ENCODE data around the gene WDR64.
A peak's percentile ranks its signal among the peaks of the same experiment; 100 is the strongest.

The WDR64 gene

DNA sequence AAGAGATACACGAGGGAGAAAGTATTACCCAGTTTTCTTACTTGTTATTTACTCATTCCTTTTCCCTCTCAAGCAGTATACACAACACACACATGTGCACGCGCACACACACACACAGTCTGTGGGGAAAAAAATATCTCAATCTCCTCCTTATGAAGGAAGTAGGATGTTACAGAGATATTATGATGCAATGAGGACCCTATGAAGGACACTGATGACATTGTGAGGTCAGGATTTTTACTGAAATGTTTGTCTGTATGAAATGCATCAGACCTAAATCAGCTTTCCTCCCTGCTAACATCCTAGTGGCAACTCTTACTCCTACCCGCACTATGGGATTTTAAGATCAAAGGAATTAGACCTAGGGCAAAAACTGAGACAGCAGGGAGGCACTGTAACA lies at the start of gene WDR64:
Gene WDR64, plus strand, starts transcription at position 270 of the 400 bp plus-strand sequence. CDS start 204 bp downstream, outside the sequence.
- DNase-seq (ENCODE audit: low spot score): no peak

DNA sequence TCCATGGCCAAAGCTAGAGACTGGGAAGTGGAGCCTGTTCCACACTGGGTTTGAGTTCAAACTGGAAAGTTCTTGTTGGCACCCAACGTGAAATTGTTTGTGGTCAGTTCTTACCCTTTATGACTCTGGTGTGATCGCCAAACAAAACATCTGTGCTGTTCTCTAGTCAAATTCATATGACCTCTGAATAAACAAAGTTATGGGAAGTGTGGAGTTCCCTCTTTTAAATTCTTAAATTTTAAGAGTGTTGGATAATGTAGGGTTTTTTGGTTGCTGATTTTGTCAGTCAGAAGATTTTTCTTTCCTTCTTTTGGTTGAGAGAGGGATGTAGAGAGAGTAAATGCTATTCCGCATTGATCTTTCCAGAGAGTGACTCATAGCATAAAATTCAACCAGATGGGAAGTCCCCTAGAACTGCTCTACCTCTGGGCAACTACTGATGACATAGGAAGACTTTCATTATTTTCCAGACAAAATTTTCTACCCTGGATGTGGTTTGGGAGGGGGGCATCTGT lies 48.3 kb upstream of the WDR64 start:
- no peak for DNase-seq (ENCODE audit: low spot score)

DNA sequence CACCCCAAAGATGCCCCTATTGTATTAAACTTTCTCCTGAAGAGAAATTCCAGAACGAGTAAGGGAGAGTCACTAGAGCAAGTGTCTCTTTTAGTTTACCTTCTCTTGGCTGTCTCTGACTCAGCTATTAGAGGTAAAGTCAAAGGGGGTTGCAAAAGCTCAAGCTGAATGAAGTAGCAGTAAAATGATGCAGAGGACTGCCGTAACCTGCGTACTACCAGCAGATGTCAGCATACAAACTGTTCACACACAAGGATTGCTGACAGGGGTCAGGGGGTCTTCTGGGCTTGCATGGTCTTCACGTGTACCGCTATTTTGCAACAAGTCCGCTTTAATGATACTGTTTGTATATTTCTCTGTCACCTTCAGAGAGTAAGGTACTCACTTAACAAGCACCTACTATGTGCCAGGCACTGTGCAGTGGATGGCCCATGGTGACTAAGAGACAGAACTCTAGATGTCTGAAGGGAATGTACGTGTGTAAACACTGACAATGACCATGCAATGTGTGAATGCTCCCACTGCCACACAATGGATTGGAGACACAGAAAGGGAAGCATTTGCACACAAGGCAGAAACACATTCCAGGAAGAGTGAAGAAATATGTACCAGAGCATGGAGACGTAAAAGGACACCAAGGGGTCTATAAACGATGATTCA lies 46.8 kb upstream of the WDR64 start:
- DNase-seq (ENCODE audit: low spot score): no peak

DNA sequence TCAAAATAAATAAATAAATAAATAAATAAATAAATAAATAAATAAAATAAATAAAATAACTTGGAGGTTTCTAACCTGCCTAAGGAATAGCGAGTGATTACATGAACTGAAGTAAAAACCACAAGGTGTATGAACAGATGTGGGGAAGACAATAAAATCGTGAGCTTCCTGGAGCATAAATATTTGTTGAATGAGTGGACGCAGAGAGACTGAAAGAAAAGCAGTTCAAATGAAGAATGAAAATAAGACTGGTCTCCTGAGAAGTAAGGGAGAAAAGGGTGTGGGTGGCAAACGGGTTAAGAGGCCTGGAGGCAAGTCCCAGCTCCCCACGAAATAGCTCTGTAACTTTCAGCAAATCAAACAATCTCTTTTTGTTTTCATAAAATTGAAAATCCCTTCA lies 45.5 kb upstream of the WDR64 start:
- DNase-seq (ENCODE audit: low spot score): no peak

DNA sequence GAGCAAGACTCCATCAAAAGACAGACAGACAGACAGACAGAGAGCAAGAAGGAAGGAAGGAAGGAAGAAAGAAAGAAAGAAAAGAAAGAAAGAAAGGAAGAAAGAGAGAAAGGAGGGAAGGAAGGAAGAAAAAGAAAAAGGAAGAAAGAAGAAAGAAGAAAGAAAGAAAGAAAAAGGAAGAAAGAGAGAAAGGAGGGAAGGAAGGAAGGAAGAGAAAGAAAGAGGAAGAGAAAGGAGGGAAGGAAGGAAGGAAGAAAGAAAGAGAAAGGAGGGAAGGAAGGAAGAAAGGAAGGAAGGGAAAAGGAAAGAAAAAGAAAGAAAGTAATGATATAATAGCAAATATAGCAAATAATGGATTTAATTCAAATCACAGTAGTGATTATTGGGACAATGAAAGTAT lies 44.6 kb upstream of the WDR64 start:
- DNase-seq (ENCODE audit: low spot score): no peak

DNA sequence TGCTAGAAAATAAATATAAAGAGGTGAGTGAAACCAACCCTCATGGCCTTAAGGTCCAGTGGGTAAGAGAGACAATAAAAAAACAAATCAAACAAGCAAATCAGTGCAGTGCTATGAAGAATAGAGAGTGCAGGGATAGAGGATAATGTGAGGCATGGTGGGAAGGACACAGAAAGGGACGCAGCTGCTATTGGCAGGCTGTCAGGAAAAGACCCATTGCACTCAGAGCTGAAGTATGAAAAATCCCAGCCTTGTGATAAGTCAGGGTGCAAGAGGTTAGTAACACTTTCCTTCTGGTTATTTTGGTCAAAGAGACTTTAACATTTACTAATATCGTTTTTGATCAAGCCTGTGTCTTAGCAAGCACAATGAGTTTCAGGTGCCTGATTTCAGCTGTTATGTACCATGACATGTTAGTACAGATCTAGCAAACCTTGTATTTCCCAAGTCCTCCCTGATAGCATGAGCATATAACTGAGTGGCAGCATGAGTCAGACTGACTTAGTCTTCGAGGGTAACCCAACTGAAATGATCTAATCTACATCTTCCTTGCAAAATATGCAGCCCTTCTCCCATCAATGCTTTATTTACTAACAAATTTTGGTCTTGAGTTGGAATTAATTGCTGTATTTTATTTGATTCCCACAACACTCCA lies 43.6 kb upstream of the WDR64 start:
- DNase-seq (ENCODE audit: low spot score): peak; percentile 12

DNA sequence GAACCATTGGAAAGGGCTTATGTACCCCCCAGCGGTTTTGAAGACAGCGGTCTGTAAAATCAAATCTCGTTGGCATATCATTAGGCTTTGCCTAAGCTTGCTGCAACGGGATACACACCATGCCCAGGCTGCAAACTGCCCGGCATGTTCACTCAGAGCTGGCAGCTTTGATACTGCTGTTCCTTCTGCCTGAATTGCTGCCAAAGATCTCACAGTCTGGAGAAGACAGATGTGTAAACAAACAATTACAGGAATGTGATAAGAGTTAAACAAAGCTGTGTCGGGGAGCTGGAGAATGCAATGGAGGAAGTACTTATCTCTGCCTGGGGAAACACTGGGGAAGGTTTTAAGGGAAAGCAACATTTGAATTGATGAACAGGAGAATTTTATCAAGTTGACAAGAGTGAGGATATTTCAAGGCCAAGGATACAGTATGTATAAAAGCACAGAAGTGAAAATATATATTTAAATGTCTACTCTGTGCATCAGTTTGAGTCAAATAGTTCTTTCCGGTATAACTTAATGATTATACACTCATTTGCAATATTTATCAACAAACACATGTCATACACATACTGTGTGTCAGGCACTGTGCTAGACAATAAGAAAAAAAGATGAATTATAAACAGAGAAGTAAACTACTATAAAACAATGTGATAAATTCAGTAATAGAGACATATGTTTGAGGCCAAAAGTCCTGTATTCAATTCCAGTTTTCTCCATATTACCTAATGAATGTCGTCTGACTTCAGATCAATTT lies 41.8 kb upstream of the WDR64 start:
- no peak for DNase-seq (ENCODE audit: low spot score)

DNA sequence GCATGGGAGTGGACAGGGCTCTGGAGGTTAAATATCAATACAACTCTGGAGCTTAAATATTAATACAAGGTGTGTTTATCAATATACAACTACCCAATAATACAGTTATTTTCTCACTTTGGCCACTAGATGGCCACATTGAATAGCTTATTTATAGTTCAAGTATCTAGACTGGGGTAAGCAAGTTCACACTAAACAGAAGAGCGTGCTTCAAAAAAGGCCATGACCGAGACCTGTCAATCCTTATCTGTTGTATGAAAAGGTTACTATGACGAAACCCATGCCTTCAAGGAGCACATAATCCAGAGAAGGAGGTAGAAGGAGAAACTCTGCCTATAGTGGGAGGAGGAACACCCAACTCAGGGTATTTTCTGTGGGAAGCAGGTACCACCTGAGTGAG lies 41.0 kb upstream of the WDR64 start:
- DNase-seq (ENCODE audit: low spot score): peak; percentile 54

DNA sequence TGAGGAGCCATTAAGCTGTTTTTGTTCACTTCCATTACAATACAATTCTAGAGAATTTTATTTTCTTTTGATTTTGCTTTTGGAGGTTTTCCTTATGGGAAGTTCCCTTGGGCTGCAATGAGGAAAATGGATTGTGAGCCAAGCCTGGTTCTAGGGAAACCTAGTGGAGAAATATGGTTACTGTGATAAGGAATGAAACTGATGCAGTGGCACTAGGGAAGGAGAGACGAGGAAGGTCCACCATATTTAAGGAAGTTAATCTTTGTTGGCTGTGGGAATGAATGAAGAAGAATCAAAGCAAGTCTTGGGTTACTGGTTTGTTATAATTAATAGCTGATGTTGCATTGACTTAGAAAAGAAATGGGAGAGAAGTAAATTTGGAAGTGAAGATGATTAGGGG lies 40.3 kb upstream of the WDR64 start:
- no peak for DNase-seq (ENCODE audit: low spot score)

DNA sequence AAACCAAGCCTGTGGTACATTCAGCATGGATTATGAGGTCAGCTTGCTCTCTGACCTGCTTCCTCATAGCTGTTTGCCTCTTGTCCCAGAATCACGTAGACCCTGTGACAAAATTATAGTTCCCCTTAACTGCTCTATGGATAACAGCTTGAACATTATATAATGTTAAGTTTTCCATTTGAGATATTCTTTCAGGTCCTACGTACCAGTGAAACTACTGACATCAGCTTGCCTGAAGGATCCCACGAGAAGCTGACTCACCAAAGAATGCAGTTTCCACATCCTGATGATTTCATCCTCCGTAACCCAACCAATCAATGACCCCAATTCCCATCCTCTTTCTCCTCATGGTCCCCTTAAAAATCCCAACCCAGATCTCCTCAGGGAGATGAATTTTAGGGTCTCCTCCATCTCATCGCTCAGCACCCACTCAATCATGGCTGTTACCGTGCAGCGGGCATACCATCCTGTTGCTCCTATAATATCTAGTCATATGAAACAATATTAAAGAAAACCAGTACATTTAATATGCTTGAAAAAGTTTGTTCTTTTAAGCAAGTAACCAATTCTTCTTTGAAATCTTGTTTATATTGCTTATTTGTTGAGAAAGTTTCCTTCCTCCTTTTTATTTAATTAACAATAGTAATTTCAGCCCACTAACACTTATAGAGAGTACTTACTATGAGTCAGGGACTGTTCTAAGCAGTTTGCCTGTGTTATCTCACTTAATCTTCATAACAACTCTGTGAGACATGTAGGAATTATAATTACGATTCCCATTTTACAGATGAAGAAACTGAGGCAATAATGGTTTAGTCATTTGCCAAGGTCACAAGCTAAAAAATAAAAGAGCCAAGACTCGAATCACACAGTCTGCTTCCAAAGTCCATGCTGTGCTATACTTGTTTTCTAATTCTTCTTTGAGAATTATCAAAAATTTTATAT lies 39.3 kb upstream of the WDR64 start:
- peak; percentile 60 for DNase-seq (ENCODE audit: low spot score)

DNA sequence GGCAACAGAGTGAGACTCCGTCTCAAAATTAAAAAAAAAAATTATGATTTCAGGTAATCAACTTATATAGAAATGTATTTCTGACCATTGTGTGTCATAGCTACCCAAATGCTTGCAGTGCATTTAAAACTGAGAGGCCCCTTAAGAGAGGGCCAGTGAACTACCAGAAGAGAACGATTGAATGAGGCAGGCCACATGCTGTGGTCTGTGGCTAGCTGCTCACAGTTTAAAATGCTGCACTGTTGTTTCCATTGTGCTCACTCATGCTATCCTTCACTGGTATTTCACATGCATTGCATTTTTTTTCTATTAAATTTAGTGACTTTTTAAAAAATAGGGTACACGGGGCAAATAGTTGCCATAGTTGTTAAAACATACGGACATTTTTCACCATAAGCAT lies 37.9 kb upstream of the WDR64 start:
- no peak for DNase-seq (ENCODE audit: low spot score)

DNA sequence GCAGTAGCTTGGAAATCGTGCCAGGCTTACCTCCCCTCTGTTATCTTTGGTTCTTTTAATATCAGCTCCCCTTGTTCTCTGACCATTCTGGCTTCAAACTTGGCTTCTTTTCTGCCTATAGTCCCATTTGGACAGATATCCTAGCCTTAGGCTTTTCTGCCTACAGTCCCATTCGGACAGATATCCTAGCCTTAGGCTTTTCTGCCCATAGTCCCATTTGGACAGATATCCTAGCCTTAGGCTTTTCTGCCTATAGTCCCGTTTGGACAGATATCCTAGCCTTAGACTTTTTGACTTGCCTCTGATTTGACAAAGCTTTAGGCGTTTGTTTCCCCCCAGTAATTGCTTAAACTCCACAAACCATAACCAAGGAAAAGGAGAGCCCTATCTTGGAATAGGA lies 37.5 kb upstream of the WDR64 start:
- DNase-seq (ENCODE audit: low spot score): no peak

DNA sequence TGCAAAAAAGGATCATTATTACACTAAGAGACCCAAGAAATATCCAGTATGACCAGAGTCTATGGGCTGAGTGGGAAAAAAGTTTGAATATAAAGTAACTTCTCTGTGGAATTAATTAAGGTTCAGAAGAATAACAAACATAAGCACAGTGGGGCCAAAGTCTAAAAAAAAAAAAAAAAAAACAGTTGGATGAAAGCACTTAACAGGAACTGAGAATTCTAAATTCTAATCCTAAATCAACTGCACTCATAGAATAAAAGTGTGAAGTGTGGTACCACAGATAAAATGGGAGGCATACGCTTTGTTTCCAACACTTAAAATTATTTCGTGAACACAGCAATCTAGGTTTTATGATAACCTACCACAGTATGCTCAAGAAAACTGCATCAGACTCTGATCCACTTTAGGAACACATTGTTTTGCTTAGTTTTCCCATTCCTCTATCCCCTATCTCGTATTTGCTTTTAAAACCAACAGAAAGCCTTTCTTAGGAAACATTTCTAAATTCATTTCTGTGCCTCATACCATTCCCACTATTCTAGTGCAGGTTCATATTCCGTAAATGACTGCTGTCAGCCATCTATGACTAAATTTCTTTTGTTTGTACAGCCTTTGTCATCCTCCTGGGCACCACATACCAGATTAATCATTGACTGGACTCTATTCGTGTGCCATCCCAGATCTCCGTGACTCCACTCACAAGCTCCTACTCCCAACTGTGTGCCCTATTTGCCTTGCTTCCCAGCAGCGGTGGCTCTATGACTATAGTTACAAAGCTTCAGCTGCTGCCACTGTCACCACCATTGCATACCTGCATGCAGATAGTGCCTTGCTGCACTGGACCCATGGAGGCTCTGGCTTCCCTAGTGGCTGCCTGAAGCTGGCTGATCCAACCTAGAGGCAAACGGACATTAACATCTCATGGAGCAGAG lies 36.8 kb upstream of the WDR64 start:
- DNase-seq (ENCODE audit: low spot score): no peak

DNA sequence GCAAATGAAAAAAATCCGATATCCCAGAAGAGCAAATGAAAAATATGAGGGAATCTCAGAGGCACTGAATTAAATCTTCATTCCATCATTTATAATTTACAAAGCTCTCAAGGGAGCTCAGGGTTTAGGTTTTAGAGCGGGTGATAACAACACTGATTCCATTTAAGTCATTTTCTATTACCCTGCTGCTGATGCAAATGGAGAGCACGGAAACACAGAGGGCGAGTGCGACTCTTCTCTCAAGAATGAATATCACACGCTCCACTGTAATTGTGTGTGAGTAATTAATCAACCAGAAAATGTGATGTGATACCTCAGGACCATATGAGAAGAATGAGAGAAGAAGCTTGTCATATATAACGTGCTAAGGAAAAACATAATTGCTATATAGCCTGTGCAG lies 34.7 kb upstream of the WDR64 start:
- no peak for DNase-seq (ENCODE audit: low spot score)

DNA sequence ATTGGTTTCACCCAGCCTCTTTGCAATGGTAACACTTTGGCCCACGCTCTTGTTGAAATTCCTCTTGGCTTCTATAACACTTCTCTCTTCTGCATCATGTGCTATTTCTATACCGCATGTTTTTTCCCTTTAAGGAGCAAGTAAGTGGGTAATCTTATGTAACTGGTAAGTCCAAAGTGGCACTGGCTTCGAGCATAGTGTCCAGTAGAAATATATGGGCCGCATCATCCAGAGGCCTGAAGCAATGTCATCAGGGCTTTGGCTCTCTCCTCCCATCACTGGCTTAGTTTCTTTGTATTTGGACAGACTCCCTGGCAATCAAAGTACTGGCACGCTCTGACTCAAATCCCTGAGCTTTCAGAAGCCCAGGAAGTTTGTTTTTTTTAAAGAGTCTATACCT lies 29.4 kb upstream of the WDR64 start:
- no peak for DNase-seq (ENCODE audit: low spot score)

DNA sequence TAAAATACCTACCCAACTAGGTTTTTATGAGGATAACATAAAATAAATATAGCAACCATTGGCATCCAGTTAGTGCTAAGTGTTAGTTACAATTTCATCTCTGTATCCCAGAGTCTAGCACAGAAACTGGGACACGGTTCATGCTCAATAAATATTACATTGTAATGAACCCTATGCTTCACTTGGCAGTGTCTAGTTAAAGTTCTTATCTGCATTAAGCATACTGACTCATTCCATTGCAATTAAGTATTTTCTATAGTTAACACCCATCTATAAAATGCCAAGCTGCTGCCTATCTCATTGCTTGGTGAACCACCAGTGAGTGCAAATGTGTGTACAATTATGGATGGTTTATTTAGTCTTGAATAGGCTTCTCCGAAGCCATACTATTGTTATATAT lies 27.1 kb upstream of the WDR64 start:
- no peak for DNase-seq (ENCODE audit: low spot score)

DNA sequence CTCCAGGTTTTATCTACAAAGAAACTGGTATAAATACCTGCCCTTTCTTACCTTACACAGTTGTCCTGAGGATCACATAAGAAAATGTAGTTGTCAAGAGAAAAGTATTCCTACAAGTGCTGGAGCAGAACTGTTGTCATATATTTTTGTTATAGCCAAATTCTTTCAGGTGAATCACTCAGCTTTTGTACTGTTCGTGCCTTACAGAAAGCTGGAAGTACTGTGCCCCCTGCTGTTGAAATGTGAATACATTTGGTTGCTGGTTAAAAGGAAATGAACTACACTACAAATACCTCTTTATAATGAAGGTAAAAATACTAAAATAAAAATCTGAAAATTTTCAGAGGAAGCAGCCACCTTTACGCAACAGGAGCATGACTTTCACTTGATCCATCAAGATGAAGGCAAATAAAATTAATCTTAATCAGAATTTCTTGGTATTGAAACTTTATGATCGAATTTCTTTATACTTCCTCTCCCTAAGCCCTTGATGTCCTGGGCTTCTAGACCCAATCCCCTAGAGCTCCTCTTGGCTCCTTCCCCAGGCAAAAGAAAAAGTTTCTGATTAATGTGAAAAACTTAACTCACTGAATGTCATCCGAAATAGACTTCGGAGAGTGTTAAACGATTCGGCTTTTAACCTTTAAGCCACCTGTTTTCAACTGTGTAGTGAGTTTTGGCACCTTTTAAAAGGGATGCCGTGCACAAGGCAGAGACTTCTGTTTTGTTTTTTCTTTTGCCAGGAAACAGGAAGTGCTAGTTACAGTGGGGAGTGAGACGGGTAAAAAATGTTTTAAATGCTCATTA lies 24.4 kb upstream of the WDR64 start:
- DNase-seq (ENCODE audit: low spot score): peak; percentile 48

DNA sequence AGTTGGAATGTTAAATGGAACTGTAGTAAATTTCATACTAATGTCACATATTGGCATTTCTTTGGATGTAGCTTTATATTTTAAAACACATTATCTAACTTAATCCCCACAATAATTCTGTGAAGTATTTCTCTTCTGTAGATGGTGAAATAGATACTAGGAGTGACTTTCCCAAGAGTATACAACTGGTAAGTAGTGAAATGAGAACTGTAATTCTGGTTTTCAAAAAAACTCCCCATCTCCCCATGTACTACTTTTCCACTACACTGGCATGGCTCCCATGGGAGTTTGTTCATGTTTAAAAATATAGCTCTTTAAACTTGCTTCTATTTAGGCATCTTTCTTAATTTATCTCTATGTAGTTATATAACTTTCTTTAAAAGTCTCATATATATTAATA lies 22.1 kb upstream of the WDR64 start:
- DNase-seq (ENCODE audit: low spot score): no peak

DNA sequence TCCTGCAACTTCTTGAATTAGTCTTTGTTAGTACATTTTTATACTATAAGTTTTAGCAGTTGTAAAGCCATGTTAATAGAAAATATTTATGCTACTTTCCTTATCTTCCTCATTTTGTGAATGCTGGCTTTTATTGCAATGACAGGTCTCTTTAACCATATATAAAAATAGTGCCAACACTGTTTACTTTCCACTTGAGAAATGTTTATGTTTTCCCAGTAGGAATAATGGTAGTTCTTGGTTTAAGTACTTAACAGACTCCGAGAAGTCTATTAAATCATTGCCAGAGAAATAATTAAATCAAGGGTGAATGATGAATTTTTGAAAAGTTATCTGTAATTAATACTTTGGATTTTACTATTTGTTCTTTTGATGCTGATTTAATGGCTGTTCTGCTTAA lies 21.6 kb upstream of the WDR64 start:
- DNase-seq (ENCODE audit: low spot score): no peak

DNA sequence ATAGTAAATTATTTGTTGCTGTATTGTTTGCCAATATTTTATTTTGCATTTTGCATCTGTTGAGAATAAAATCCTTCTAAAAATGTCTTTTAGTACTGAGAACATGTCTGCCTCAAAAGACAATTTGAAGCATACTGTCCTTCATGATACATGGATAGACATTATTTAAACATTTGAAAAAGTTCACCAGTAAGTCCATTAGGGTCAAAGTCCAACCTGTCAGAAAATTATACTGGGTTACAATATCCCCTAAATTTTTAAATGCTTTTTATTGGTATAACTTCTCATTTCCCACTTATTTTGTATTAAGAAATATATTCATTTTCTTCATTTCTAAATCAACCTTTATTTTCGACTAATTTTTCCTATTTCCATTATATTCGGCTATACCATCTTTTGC lies 21.2 kb upstream of the WDR64 start:
- no peak for DNase-seq (ENCODE audit: low spot score)
